KMS-11 (cell line): ENCODE results near the gene TMEM184B.
A peak's percentile ranks its signal among the peaks of the same experiment; 100 is the strongest.

ENCODE experiments used
- H2AFZ ChIP-seq: fragments of 200-600 bp; sonication (generic); 2 replicates; pipeline ENCODE4 v1.6.1; 2016; ENCODE audit warnings: antibody characterized with exemption, mixed run types, low read depth
- H3K27ac ChIP-seq: fragments of 200-600 bp; sonication (generic); 2 replicates; pipeline ENCODE4 v1.6.1; 2016; ENCODE audit warnings: mild to moderate bottlenecking, mixed run types
- H3K27me3 ChIP-seq: fragments of 200-600 bp; sonication (generic); 2 replicates; pipeline ENCODE4 v1.6.1; 2017; ENCODE audit warnings: mild to moderate bottlenecking, low read depth, mixed run types, moderate library complexity; ENCODE audit not compliant: insufficient read depth
- H3K36me3 ChIP-seq: fragments of 200-600 bp; sonication (generic); 2 replicates; pipeline ENCODE4 v1.6.1; 2017; ENCODE audit warnings: mild to moderate bottlenecking, mixed run types; ENCODE audit not compliant: insufficient read depth
- H3K4me1 ChIP-seq: fragments of 200-600 bp; sonication (generic); 2 replicates; pipeline ENCODE4 v1.6.1; 2016; ENCODE audit warnings: mild to moderate bottlenecking, low read depth, mixed run types; ENCODE audit not compliant: poor library complexity, severe bottlenecking
- H3K4me2 ChIP-seq: fragments of 200-600 bp; sonication (generic); 2 replicates; pipeline ENCODE4 v1.7.0; 2016; ENCODE audit warnings: mild to moderate bottlenecking, mixed run types
- H3K4me3 ChIP-seq: fragments of 200-600 bp; sonication (generic); IDR thresholded peaks from 2 replicates; pipeline ENCODE4 v1.6.1; 2017; ENCODE audit warnings: low read depth, low read length, mixed read lengths; ENCODE audit not compliant: insufficient read depth
- H3K79me2 ChIP-seq: fragments of 200-600 bp; sonication (generic); 2 replicates; pipeline ENCODE4 v1.6.1; 2016; ENCODE audit warnings: low read depth, mixed run types; ENCODE audit not compliant: insufficient read depth
- H3K9ac ChIP-seq: fragments of 200-600 bp; sonication (generic); 2 replicates; pipeline ENCODE4 v1.6.1; 2016; ENCODE audit warnings: mild to moderate bottlenecking, mixed run types
- H4K20me1 ChIP-seq: fragments of 200-600 bp; sonication (generic); 2 replicates; pipeline ENCODE4 v1.6.1; 2016; ENCODE audit warnings: mild to moderate bottlenecking, mixed run types; ENCODE audit not compliant: insufficient read depth
- TF ChIP-seq, protein P1 (sequence below): fragments of 200-600 bp; sonication (generic); conservative IDR thresholded peaks from 2 replicates; pipeline ENCODE4 v1.6.1; 2017; ENCODE audit warnings: low read depth, mild to moderate bottlenecking, antibody characterized with exemption, low read length, moderate library complexity, mixed read lengths

Gene TMEM184B

DNA sequence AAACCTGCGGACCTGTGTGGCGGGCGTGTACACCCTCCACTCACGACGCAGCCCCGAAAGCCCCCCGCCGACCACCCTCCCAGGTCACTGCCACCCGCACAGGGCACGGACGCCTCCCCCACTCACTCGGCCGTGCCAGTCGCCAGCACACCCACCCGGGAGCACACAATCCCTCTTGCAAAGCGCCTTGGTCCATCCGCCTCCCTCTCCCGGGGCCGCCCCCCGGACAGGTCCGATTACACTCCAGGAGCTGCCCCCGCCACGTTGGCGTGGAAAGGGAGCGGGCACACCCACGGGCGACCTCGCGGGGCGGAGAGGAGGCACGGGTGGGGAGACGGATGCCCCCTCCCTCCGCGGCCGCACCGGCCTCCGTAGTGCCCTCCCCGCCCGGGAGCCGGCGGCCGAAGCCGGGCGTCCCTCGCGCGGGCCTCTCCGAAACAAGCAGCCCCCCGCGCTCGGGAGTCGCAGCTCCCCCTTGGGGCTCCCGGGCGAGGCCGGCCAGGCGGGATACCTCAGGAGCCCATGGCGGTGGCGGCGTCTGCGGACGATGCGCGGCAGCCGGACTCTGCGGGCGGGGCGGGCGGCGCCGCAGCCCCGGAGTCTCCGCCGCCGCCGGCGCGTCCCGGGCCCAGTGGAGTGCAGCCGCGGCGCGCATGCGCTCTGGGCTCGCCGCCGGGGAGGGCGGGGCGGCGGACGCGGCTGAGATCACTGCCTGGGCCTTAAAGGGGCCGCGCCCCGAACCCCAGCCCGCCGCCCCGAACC is at the start of gene TMEM184B:
TSS of gene TMEM184B (minus strand) at position 638 of the 762 bp plus-strand sequence. CDS start 25,049 bp downstream, outside the sequence.
- H3K4me3 ChIP-seq: no peak within 1 kb of the TSS
- H3K9ac ChIP-seq: peak within 1 kb of the TSS; percentile 68
- 0 out of 2 replicates have a peak, but pooled peaks cover 5% of the 10 kb centered on the region for H3K79me2 ChIP-seq
- peak within 1 kb of the TSS; percentile 89 for H3K4me2 ChIP-seq
- H3K4me1 ChIP-seq: peaks cover 21% of the 10 kb centered on the region
- H2AFZ ChIP-seq: peak within 1 kb of the TSS; percentile 98
- no peaks in the 10 kb centered on the region for H3K27me3 ChIP-seq
- TF ChIP-seq, protein P1, sequence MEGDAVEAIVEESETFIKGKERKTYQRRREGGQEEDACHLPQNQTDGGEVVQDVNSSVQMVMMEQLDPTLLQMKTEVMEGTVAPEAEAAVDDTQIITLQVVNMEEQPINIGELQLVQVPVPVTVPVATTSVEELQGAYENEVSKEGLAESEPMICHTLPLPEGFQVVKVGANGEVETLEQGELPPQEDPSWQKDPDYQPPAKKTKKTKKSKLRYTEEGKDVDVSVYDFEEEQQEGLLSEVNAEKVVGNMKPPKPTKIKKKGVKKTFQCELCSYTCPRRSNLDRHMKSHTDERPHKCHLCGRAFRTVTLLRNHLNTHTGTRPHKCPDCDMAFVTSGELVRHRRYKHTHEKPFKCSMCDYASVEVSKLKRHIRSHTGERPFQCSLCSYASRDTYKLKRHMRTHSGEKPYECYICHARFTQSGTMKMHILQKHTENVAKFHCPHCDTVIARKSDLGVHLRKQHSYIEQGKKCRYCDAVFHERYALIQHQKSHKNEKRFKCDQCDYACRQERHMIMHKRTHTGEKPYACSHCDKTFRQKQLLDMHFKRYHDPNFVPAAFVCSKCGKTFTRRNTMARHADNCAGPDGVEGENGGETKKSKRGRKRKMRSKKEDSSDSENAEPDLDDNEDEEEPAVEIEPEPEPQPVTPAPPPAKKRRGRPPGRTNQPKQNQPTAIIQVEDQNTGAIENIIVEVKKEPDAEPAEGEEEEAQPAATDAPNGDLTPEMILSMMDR: no peak
- H4K20me1 ChIP-seq: no peaks in the 10 kb centered on the region
- no peaks in the 10 kb centered on the region for H3K36me3 ChIP-seq
- no peak within 1 kb of the TSS for H3K27ac ChIP-seq

DNA sequence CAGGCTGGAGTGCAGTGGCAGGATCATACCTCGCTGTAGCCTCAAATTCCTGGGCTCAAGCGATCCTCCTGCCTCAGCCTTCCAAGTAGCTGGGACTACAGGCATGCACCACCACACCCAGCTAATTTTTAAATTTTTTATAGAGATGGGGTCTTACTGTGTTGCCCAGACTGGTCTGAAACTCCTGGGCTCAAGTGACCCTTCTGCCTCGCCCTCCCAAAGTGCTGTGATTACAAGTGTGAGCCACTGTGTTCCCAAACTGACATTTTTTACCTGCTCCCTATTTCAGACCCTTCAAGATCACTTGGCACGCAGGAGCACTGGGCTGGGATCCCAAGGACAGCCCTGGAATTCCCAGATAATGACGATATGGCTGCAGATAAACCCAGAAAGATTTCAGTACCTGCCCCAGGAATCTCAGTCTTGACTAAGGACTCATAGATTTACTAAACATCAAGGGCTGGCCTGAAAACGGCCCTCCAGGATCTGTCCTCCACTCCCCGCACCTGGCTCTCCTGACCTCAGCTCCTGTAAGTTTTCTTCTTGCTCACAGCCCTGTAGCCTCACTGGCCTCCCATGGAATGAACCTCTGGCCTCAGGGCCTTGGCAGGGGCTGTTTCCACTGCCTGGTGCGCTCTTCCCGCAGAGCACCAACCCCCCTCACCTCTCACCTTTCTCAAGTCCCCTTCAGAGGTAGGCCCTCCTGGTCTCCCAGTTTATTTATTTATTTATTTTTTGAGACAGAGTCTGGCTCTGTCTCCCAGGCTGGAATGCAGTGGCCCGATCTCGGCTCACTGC is 48.0 kb upstream of the TMEM184B start:
- no peak overlapping the region for H3K9ac ChIP-seq
- no peaks in the 10 kb centered on the region for H3K36me3 ChIP-seq
- H2AFZ ChIP-seq: no peak overlapping the region
- H3K27me3 ChIP-seq: no peaks in the 10 kb centered on the region
- H3K79me2 ChIP-seq: peaks cover 11% of the 10 kb centered on the region
- H4K20me1 ChIP-seq: no peaks in the 10 kb centered on the region; the same call in 1 of the 2 replicates
- no peak overlapping the region for H3K4me3 ChIP-seq
- no peak overlapping the region for H3K4me2 ChIP-seq
- peaks cover 4% of the 10 kb centered on the region for H3K4me1 ChIP-seq
- TF ChIP-seq, protein P1: no peak
- no peak overlapping the region for H3K27ac ChIP-seq

DNA sequence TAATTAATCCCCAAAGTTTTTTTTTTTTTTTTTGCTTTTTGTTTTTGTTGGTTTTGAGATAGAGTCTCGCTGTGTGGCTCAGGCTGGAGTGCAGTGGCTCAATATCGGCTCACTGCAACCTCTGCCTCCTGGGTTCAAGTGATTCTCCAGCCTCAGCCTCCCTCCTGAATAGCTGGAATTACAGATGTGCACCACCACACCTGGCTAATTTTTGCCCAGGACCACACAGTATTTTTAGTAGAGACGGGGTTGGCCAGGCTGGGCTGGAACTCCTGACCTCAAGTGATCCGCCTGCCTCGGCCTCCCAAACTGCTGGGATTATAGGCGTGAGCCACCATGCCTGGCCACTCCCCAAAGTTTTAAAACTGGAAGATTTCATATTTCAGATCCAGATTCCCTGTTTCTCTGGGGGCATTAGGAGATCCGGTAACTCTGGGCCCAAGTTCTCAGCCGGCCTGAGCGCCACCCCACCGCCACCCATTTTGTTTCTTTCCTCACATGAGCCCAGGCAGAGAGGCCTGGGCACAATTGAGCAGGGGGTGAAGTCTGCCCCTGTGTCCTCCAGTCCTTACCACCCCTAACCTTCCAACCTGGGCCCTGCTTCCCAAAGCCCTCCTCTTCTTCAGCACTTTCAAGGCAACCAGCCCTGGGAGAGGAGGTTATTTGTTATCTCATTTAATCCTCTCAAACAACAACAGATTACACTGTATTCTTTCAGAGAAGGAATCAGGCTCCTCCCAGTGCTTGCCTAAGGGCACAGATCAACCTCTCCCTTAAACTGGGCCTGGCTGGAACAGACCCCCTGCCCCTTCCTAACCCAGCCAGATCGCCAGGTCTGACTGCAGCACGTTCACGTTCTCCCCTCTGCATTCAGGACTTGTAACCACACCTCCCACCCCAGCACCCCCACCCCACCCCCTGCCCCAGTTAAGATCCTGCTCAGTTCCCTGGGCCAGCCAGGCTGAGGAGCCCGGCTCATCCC is 46.3 kb upstream of the TMEM184B start:
- Histone ChIP-seq H3K4me1 (peaks cover 20% of the 10 kb centered on the region), H3K79me2 (peaks cover 28% of the 10 kb centered on the region), H4K20me1 (no peaks in the 10 kb centered on the region; the same call in 1 of the 2 replicates), H3K4me2 (no peak overlapping the region), H3K36me3 (no peaks in the 10 kb centered on the region), H3K9ac (no peak overlapping the region), H2AFZ (no peak overlapping the region), H3K27ac (no peak overlapping the region), H3K4me3 (no peak overlapping the region), H3K27me3 (no peaks in the 10 kb centered on the region)
- TF ChIP-seq, protein P1: no peak
